Jurkat, Clone E6-1 (cell line): Measurements from ENCODE around the gene FGF9.

Source experiments
- DNase-seq: peaks from one replicate; pipeline ENCODE4 v3.0.0-alpha.2; 2011; ENCODE audit warnings: low read depth, low spot score
- H3K4me3 ChIP-seq: 2 replicates; pipeline ENCODE4 v1.5.1; 2011; ENCODE audit warnings: mild to moderate bottlenecking, low read length, control low read depth, moderate library complexity

The FGF9 gene

DNA sequence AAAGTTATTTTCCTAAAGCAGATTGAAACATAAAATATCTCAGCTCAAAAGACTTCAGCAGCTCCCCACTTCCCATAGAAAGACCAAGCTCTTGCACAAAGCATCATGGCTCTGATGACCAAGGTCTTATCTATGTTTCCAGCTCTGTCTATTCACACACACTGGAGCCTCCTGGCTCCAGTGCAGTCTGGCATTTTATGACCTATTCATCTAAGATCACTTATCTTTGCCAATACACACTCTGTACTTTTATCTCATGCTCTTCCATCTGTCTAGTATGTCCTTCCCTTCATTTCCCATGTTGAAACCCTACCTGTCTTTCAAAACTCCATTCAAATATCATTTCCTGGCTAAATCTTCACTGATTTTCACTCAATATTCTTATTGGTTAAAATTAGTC is 74.4 kb downstream of the FGF9 start:
- no peak for DNase-seq

DNA sequence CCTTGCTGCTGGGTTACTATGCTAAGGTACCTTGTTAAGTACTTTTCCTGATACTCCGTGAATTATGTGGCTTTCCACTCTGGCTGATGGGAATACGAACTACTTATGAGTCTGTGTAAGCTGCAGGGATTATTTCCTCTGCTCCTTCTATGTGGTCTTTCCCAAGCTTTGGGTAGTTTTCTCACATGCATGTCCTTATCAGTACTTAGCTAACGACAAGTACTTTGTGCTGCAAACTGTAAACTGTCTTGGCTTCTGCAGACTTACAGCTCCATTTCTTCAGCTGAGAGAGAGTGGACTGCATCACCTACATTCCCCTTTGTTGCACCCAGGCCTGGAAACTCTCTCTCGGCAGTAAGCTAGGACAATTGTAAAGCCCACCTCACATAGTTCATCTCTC is 76.6 kb downstream of the FGF9 start:
- no peak for DNase-seq
- no peak overlapping the region for H3K4me3 ChIP-seq

More for the DNA sequence above, 74.4 kb downstream of the FGF9 start:
- no peak overlapping the region for H3K4me3 ChIP-seq

DNA sequence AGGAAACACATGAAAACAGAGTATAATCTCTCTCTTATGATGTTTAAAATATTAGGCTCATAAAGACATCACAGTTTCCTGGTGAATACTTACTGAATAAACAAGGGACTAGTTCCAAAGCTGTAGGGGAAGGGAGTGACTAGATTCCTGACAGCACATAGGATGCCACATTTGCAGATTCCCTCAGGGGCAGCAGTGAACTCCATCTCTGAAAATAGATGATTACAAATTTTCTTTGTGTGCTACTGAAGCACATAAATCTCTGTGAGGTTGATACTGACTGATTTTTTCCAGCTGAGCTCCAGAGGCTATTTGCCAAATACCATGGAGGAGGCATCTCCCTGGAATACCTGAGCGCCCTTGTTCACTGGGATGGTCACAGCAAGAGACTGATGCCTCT is 77.3 kb downstream of the FGF9 start:
- DNase-seq, result no peak
- H3K4me3 ChIP-seq, result no peak overlapping the region

DNA sequence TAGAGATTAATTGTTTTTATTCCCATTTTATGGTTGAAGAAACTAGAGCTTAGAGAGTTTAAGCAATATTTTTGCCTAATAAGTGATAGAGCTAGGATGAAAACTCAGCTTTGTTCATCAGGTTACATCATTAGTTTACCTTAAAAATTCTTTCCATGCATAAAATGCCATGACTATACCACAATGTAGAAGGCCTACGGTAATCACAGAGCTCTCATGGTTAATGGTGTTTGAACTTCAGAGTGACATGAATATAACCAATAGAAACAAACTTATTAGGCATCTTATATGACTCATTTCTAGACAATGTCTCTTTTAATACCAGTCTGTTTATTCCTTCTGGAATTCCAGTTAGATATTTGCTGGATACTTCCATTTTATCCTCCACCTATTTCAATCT is 78.5 kb downstream of the FGF9 start:
- no peak overlapping the region for H3K4me3 ChIP-seq
- DNase-seq, result no peak

DNA sequence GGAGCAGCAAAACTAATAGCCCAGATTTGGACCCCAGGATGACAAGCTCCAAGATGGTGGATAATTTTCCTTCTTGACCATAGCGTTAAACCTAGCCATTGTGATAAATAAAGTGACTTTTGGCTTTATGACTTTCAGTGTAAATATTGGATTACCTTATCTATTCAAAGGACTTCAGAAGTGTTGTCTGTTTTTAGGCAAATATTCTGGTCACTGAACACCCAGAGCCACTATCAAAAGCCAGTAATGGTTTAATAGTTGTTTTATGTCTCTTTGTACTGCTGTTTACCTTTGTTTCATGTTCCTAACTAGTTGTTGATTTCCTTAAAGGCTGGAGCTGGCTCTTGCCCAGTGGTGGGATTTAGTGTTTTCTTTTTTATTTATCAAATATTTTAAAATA is 81.6 kb downstream of the FGF9 start:
- no peak for DNase-seq
- H3K4me3 ChIP-seq, result no peak overlapping the region

DNA sequence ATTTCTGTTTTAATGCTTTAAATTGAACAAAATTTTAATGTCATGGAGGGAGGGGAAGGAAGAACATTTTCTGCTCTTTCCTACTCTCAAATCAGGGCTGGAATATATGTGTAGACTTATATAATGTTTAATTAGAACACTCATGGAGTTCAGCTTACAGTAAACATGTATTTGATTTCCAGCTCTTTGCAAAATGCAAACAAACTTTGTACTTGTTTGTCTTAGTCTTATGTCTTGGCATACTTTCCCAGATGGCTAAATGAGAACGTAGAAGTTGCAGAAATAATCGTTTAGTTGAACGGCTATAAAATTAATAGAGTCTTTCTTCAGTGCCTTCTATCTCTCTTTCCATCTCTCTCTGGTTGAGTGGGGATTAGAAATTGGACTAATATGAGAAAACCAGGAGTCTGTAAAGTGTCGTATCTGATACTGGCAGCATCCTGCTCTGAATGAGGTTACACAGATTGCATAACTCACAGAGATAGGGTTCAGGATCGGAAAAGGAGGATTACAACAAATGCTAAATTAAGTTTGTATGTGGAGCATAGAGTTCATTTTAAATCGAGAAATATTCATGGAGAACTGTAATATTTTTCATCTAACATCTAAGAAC is 82.3 kb downstream of the FGF9 start:
- no peak overlapping the region for H3K4me3 ChIP-seq
- DNase-seq, result no peak
